Measurements from ENCODE around the gene TRAFD1. TPM values are rescaled to one million over a fixed set of nuclear protein-coding genes. Genes with fewer than 3 reads are reported as not detected.

Gene TRAFD1
- total and polyA plus RNA-seq, 2 of the 8 experiments (the other 6 are each of a cell fraction or from before 2014, with no cell fraction given), result 18.1 to 33.1 TPM

- Histone ChIP-seq H3K4me3 (ENCODE audit: extremely low read depth in 1 of 4, insufficient read depth in 2 of 4, low read depth in 3 of 4, low read length in 4 of 4) (no peak overlapping the region), H3K56ac (replicated peaks; ENCODE audit: insufficient read length, low read depth, low read length) (no peak overlapping the region), H3K4me1 (replicated peaks in 1 of 4; ENCODE audit: control insufficient read depth in 3 of 4, insufficient read depth in 4 of 4, low read length in 3 of 4) (peaks cover 0 to 4% (median 1%) of the 10 kb centered on the region in 4 experiments; a peak in 4 of 7 replicates), H2AK5ac (ENCODE audit: low read depth, low read length) (no peak overlapping the region), H3K9ac (replicated peaks in 1 of 4; ENCODE audit: extremely low read depth in 1 of 4, low read depth in 3 of 4, low read length in 3 of 4) (no peak overlapping the region; a peak in 1 of 7 replicates), H2BK12ac (ENCODE audit: low read depth, low read length) (peak overlapping the region; percentile 93; the same call in 1 of the 2 replicates), H3K23me2 (ENCODE audit: low read depth, low read length) (peaks cover 4% of the 10 kb centered on the region; the same call in 1 of the 2 replicates), H3K36me3 (ENCODE audit: control insufficient read depth in 2 of 4, insufficient read depth in 4 of 4, low read length in 3 of 4) (no peaks in the 10 kb centered on the region), H3K79me2 (ENCODE audit: control insufficient read depth in 1 of 2, insufficient read depth in 2 of 2, low read length in 2 of 2) (0 out of 4 replicates have a peak, but pooled peaks cover 0 to 5% of the 10 kb centered on the region in 2 experiments), H3K79me1 (ENCODE audit: low read depth, low read length) (no peaks in the 10 kb centered on the region), H3K27ac (ENCODE audit: low read depth, low read length) (no peak overlapping the region), H4K5ac (ENCODE audit: insufficient read length, low read depth, low read length) (no peak overlapping the region), H2BK15ac (ENCODE audit: low read length) (no peak overlapping the region), H2BK5ac (ENCODE audit: low read depth, low read length) (no peak overlapping the region), H3K4ac (replicated peaks; ENCODE audit: insufficient read length, low read depth, low read length) (no peak overlapping the region), H3K23ac (ENCODE audit: insufficient read length) (no peak overlapping the region), H2BK120ac (replicated peaks; ENCODE audit: low read depth, low read length) (no peak overlapping the region), H3K9me3 (ENCODE audit: insufficient read depth in 2 of 2, low read depth in 1 of 2, low read length in 1 of 2) (no peaks in the 10 kb centered on the region), H3K14ac (ENCODE audit: insufficient read length) (no peak overlapping the region), H3K18ac (ENCODE audit: extremely low read depth, low read length) (no peak overlapping the region; the same call in 1 of the 2 replicates), H4K91ac (replicated peaks; ENCODE audit: insufficient read length, low read length) (no peak overlapping the region), H4K20me1 (replicated peaks in 1 of 2; ENCODE audit: control insufficient read depth in 1 of 2, insufficient read depth in 2 of 2, low read length in 2 of 2) (peaks cover 2% of the 10 kb centered on the region in 2 experiments), H4K8ac (ENCODE audit: extremely low read depth, insufficient read depth, low read length) (peak overlapping the region; percentile 35; the same call in 1 of the 2 replicates), H2BK20ac (ENCODE audit: low read length) (no peak overlapping the region), H2AFZ (ENCODE audit: low read length) (peak overlapping the region; percentile 28; the same call in 1 of the 2 replicates), H3K4me2 (ENCODE audit: insufficient read depth in 1 of 2, low read depth in 2 of 2, low read length in 2 of 2) (no peak overlapping the region), H3K27me3 (replicated peaks in 1 of 4; ENCODE audit: control insufficient read depth in 3 of 4, extremely low read depth in 1 of 4, insufficient read depth in 3 of 4, low read length in 3 of 4) (no peaks in the 10 kb centered on the region)
- no peak for FAIRE-seq
- no peak for DNase-seq (ENCODE audit: low read depth in 1 of 2, low spot score in 2 of 2)
- 86% methylated on average over 11 of the region's 11 CpGs; no CpG with 5 or more reads in 1 of the 2 experiments for WGBS, 2 experiments (ENCODE audit: extremely low coverage in 1 of 2, insufficient coverage in 1 of 2, insufficient read length in 1 of 2, insufficient replicate concordance in 2 of 2, low coverage in 1 of 2, low lambda C conversion rate in 2 of 2, missing lambda C conversion rate in 1 of 2)
- TF ChIP-seq RFX5 (IDR thresholded peaks at IDR 0.05; ENCODE audit: borderline replicate concordance, low read depth, low read length) (no peak), GABPA (IDR thresholded peaks at IDR 0.05; ENCODE audit: borderline replicate concordance, insufficient read depth, low read length) (no peak)
- POLR2A ChIA-PET (ENCODE audit: partially characterized antibody), result interaction anchor here (8.1 kb wide), 1 partner anchor 16 kb away, joined by 90 read pairs; the partner anchor contains the start of gene NAA25
- CTCF ChIA-PET (ENCODE audit: partially characterized antibody), result interaction anchor here (0.6 kb wide), 1 partner anchor 9 kb away, joined by 3 read pairs; no protein-coding TSS in a partner anchor
Observed at GRCh38 chr12:112121780-112122565, 3.4 kb upstream of the TRAFD1 start.

Data from H1 (cell line).